ENCODE results near the gene COBLL1.

COBLL1 gene

GRCh38 chr2:164847981-164848741, 6.5 kb upstream of the COBLL1 start:
- no peak overlapping the region for H3K27ac ChIP-seq
- H3K4me3 ChIP-seq (ENCODE audit: low read depth in 1 of 2, low read length in 1 of 2): no peak overlapping the region
- no peak for TF ChIP-seq CTCF (IDR thresholded peaks at IDR 0.05)

GRCh38 chr2:164847291-164847690, 5.7 kb upstream of the COBLL1 start:
- TF ChIP-seq CTCF (IDR thresholded peaks at IDR 0.05): no peak
- Histone ChIP-seq H3K4me3 (ENCODE audit: low read depth in 1 of 2, low read length in 1 of 2) (no peak overlapping the region), H3K27ac (no peak overlapping the region), H3K4me1 (ENCODE audit: control insufficient read depth in 1 of 2, insufficient read depth in 1 of 2, low read depth in 1 of 2, low read length in 1 of 2) (peaks cover under 1 to 7% of the 10 kb centered on the region in 2 experiments), H3K27me3 (peaks cover 28% of the 10 kb centered on the region), H3K36me3 (no peaks in the 10 kb centered on the region), H3K9me3 (no peaks in the 10 kb centered on the region)

More at GRCh38 chr2:164847981-164848741, 6.5 kb upstream of the COBLL1 start:
- Histone ChIP-seq H3K9me3 (no peaks in the 10 kb centered on the region), H3K27me3 (peaks cover 19% of the 10 kb centered on the region), H3K4me1 (ENCODE audit: control insufficient read depth in 1 of 2, insufficient read depth in 1 of 2, low read depth in 1 of 2, low read length in 1 of 2) (peaks cover 0 to 5% of the 10 kb centered on the region in 2 experiments), H3K36me3 (no peaks in the 10 kb centered on the region)

GRCh38 chr2:164846276-164846675, 4.7 kb upstream of the COBLL1 start:
- Histone ChIP-seq H3K9me3 (no peaks in the 10 kb centered on the region), H3K27ac (no peak overlapping the region), H3K36me3 (no peaks in the 10 kb centered on the region), H3K27me3 (peaks cover 38% of the 10 kb centered on the region), H3K4me3 (ENCODE audit: low read depth in 1 of 2, low read length in 1 of 2) (no peak overlapping the region), H3K4me1 (ENCODE audit: control insufficient read depth in 1 of 2, insufficient read depth in 1 of 2, low read depth in 1 of 2, low read length in 1 of 2) (peaks cover 9 to 17% of the 10 kb centered on the region in 2 experiments)
- TF ChIP-seq CTCF (IDR thresholded peaks at IDR 0.05): no peak

- no peaks in the 10 kb centered on the region for H3K9me3 ChIP-seq
- no peaks in the 10 kb centered on the region for H3K36me3 ChIP-seq
- H3K4me1 ChIP-seq (ENCODE audit: control insufficient read depth in 1 of 2, insufficient read depth in 1 of 2, low read depth in 1 of 2, low read length in 1 of 2): peaks cover 18 to 25% of the 10 kb centered on the region in 2 experiments
- H3K27ac ChIP-seq: no peak overlapping the region
- TF ChIP-seq CTCF (IDR thresholded peaks at IDR 0.05): no peak
- H3K4me3 ChIP-seq (ENCODE audit: low read depth in 1 of 2, low read length in 1 of 2): no peak overlapping the region
- peaks cover 55% of the 10 kb centered on the region for H3K27me3 ChIP-seq
Observed at GRCh38 chr2:164843346-164843911, 1.8 kb upstream of the COBLL1 start.

GRCh38 chr2:164842624-164842966, 972 bp upstream of the COBLL1 start:
- Histone ChIP-seq H3K9me3 (no peaks in the 10 kb centered on the region), H3K27me3 (peaks cover 55% of the 10 kb centered on the region), H3K4me3 (ENCODE audit: low read depth in 1 of 2, low read length in 1 of 2) (no peak overlapping the region), H3K27ac (no peak overlapping the region), H3K36me3 (no peaks in the 10 kb centered on the region), H3K4me1 (ENCODE audit: control insufficient read depth in 1 of 2, insufficient read depth in 1 of 2, low read depth in 1 of 2, low read length in 1 of 2) (peaks cover 18 to 25% of the 10 kb centered on the region in 2 experiments)
- TF ChIP-seq CTCF (IDR thresholded peaks at IDR 0.05): no peak

Measured in neutrophil (primary cell).